Tibial nerve (tissue), 4 donors: Measurements from ENCODE around the gene MTFP1. TPM values are rescaled to one million over a fixed set of nuclear protein-coding genes. Genes with fewer than 3 reads are reported as not detected.
A peak's percentile ranks its signal among the peaks of the same experiment; 100 is the strongest.
"Not testable (repeated sequence)": the region's sequence is repeated elsewhere in the genome, so short reads cannot be mapped to it uniquely, and the experiment has no call there.

Experiments
- DNase-seq, 2 donors: peaks; one replicate each; pipeline ENCODE4 v3.0.0-alpha.2; 2019; ENCODE audit warnings: low spot score in 2 of 2
- H3K27ac ChIP-seq, 4 donors: fragments of 200-600 bp; sonication (generic) in 3 of 4; one replicate each; pipeline ENCODE4 v1.5.1; 2017 to 2019; ENCODE audit warnings: mild to moderate bottlenecking in 1 of 4
- H3K27me3 ChIP-seq, 2 donors: fragments of 200-600 bp; sonication (generic) in 1 of 2; one replicate each; pipeline versions ENCODE4 v1.5.1 to v1.6.0; 2017 to 2019
- H3K36me3 ChIP-seq, 3 donors: fragments of 200-600 bp; sonication (generic); one replicate each; pipeline ENCODE4 v1.5.1; 2018 to 2019
- H3K4me1 ChIP-seq, 4 donors: fragments of 200-600 bp; sonication (generic) in 3 of 4; one replicate each; pipeline ENCODE4 v1.5.1; 2017 to 2019
- H3K4me3 ChIP-seq, 4 donors: fragments of 200-600 bp; sonication (generic) in 3 of 4; one replicate each; pipeline ENCODE4 v1.5.1; 2017 to 2019; ENCODE audit warnings: mild to moderate bottlenecking in 1 of 4, moderate library complexity in 1 of 4
- H3K9me3 ChIP-seq, 4 donors: fragments of 200-600 bp; sonication (generic) in 3 of 4; one replicate each; pipeline ENCODE4 v1.5.1; 2017 to 2019
- CTCF ChIP-seq, 5 experiments: fragments of 200-600 bp in 3 of 5; fragments of 450-650 bp in 2 of 5; sonication (generic) in 3 of 5; IDR thresholded peaks; one replicate each; pipeline ENCODE4 v1.5.1; 2016 to 2019; ENCODE audit warnings: antibody characterized with exemption in 5 of 5, mild to moderate bottlenecking in 3 of 5, moderate library complexity in 2 of 5
- EP300 ChIP-seq, 2 donors: sonication (generic); formaldehyde crosslinking; IDR thresholded peaks; one replicate each; pipeline ENCODE4 v1.6.1; 2017; ENCODE audit warnings: antibody characterized with exemption in 2 of 2, mild to moderate bottlenecking in 1 of 2
- POLR2A ChIP-seq, 2 donors: fragments of 450-650 bp; IDR thresholded peaks; one replicate each; pipeline ENCODE4 v1.6.1; 2017; ENCODE audit warnings: antibody characterized with exemption in 2 of 2, mild to moderate bottlenecking in 2 of 2, moderate library complexity in 2 of 2
- WGBS, 2 donors: methylation state at CpG; one replicate each; pipeline ENCODE4 v1.1.5; 2018; 5-methylcytosine and 5-hydroxymethylcytosine counted together
- total RNA-seq, 4 donors: library from RNA; depleted of rRNA; stranded (reverse); fragments of >200 nt; gene quantifications; one replicate each; pipeline ENCODE4 v1.1.0, GENCODE V29; 2016

Gene MTFP1
- total RNA-seq, 4 donors from 2014 or later = 2.2 to 12.7 (median 7.3) TPM

- peaks cover 0 to 3% of the 10 kb centered on the region in 2 donors for H3K27me3 ChIP-seq
- no peak overlapping the region for H3K4me3 ChIP-seq
- no peak overlapping the region for H3K27ac ChIP-seq
- TF ChIP-seq CTCF (IDR thresholded peaks at IDR 0.05) (no peak), POLR2A (IDR thresholded peaks at IDR 0.05) (no peak)
- no peak for DNase-seq
- 67 to 74% methylated on average over 9 of the region's 9 CpGs for WGBS, 2 donors
- H3K36me3 ChIP-seq = no peaks in the 10 kb centered on the region
- peaks cover 0 to 9% (median 0%) of the 10 kb centered on the region in 4 donors for H3K4me1 ChIP-seq
- no peaks in the 10 kb centered on the region for H3K9me3 ChIP-seq
Measured at GRCh38 chr22:30441088-30441487, 15.5 kb downstream of the MTFP1 start.

GRCh38 chr22:30444632-30445437 is 19.3 kb downstream of the MTFP1 start:
- Histone ChIP-seq H3K27me3 (peaks cover 0 to under 1% of the 10 kb centered on the region in 2 donors), H3K27ac (no peak overlapping the region), H3K36me3 (no peaks in the 10 kb centered on the region), H3K4me3 (no peak overlapping the region), H3K9me3 (no peaks in the 10 kb centered on the region), H3K4me1 (peaks cover 0 to 9% (median 0%) of the 10 kb centered on the region in 4 donors)
- 18 to 21% methylated on average over 11 of the region's 11 CpGs for WGBS, 2 donors
- DNase-seq = peak in 1 of 2 donors; percentile 24
- TF ChIP-seq EP300 (IDR thresholded peaks at IDR 0.05) (no peak), POLR2A (IDR thresholded peaks at IDR 0.05) (no peak), CTCF (IDR thresholded peaks at IDR 0.05) (peak; percentile 60 to 77 (median 67))

- no peak overlapping the region for H3K27ac ChIP-seq
- WGBS, 2 donors = 48 to 52% methylated on average over 5 of the region's 5 CpGs
- no peak for TF ChIP-seq CTCF (IDR thresholded peaks at IDR 0.05)
- TF ChIP-seq EP300 (IDR thresholded peaks at IDR 0.05) = no peak
- TF ChIP-seq POLR2A (IDR thresholded peaks at IDR 0.05) = no peak
Measured at GRCh38 chr22:30445438-30446145, 20.0 kb downstream of the MTFP1 start.

GRCh38 chr22:30447656-30448055 is 22.1 kb downstream of the MTFP1 start:
- Histone ChIP-seq H3K4me3 (no peak overlapping the region), H3K27ac (no peak overlapping the region), H3K27me3 (peaks cover 0 to 5% of the 10 kb centered on the region in 2 donors), H3K9me3 (no peaks in the 10 kb centered on the region), H3K4me1 (peaks cover 0 to 9% (median 0%) of the 10 kb centered on the region in 4 donors), H3K36me3 (no peaks in the 10 kb centered on the region)
- no peak for DNase-seq
- TF ChIP-seq EP300 (IDR thresholded peaks at IDR 0.05) (no peak), CTCF (IDR thresholded peaks at IDR 0.05) (no peak), POLR2A (IDR thresholded peaks at IDR 0.05) (no peak)
- 95 to 98% methylated on average over 3 of the region's 3 CpGs for WGBS, 2 donors

More at GRCh38 chr22:30445438-30446145, 20.0 kb downstream of the MTFP1 start:
- Histone ChIP-seq H3K4me1 (peaks cover 0 to 9% (median 0%) of the 10 kb centered on the region in 4 donors), H3K9me3 (no peaks in the 10 kb centered on the region), H3K36me3 (no peaks in the 10 kb centered on the region), H3K27me3 (peaks cover 0 to under 1% of the 10 kb centered on the region in 2 donors), H3K4me3 (no peak overlapping the region)
- DNase-seq = no peak

- H3K4me1 ChIP-seq, H3K27ac ChIP-seq, H3K9me3 ChIP-seq, H3K36me3 ChIP-seq, DNase-seq, H3K27me3 ChIP-seq, H3K4me3 ChIP-seq: not testable (repeated sequence)
- 46 to 51% methylated on average over 9 of the region's 9 CpGs for WGBS, 2 donors
Measured at GRCh38 chr22:30451488-30451887, 25.9 kb downstream of the MTFP1 start.
